ENCODE data around the gene RSPH6A. TPM values are rescaled to one million over a fixed set of nuclear protein-coding genes. Genes with fewer than 3 reads are reported as not detected.

Gene RSPH6A
- polyA plus RNA-seq, 1 donor from 2014 or later, result not detected

GRCh38 chr19:45781214-45782161 is 33.6 kb downstream of the RSPH6A start:
- no peaks in the 10 kb centered on the region for H3K36me3 ChIP-seq (ENCODE audit: insufficient read depth, low read length)

More at GRCh38 chr19:45781214-45782161, 33.6 kb downstream of the RSPH6A start:
- Histone ChIP-seq H3K4me2 (ENCODE audit: low read length) (no peak overlapping the region), H2AFZ (ENCODE audit: low read depth, low read length) (no peak overlapping the region), H3K9me2 (ENCODE audit: insufficient read depth, low read length) (no peaks in the 10 kb centered on the region), H3K27ac (ENCODE audit: low read length) (no peak overlapping the region), H3K27me3 (ENCODE audit: insufficient read depth, low read depth, low read length) (no peaks in the 10 kb centered on the region), H4K20me1 (ENCODE audit: insufficient read depth) (no peaks in the 10 kb centered on the region), H3K9me3 (ENCODE audit: low read length) (no peaks in the 10 kb centered on the region), H3K79me2 (replicated peaks; ENCODE audit: insufficient read depth, low read length) (no peaks in the 10 kb centered on the region), H3F3A (ENCODE audit: insufficient read depth, low read length, poor library complexity, severe bottlenecking) (no peaks in the 10 kb centered on the region), H3K4me3 (ENCODE audit: low read length) (no peak overlapping the region), H3K9ac (ENCODE audit: low read length) (no peak overlapping the region)
- TF ChIP-seq RAD21 (conservative IDR thresholded peaks at IDR 0.05) (no peak), EZH2 (IDR thresholded peaks at IDR 0.05; ENCODE audit: borderline replicate concordance, insufficient read depth, low read length, poor library complexity, severe bottlenecking) (no peak), CTCF (IDR thresholded peaks at IDR 0.05; ENCODE audit: poor library complexity, severe bottlenecking) (no peak), POLR2AphosphoS5 (IDR thresholded peaks at IDR 0.05) (no peak), SMC3 (conservative IDR thresholded peaks at IDR 0.05; ENCODE audit: poor library complexity) (no peak), MXI1 (conservative IDR thresholded peaks at IDR 0.05; ENCODE audit: poor library complexity, severe bottlenecking) (no peak), TAF1 (IDR thresholded peaks at IDR 0.05; ENCODE audit: low read depth) (no peak), EP300 (conservative IDR thresholded peaks at IDR 0.05; ENCODE audit: poor library complexity, severe bottlenecking) (no peak), REST (IDR thresholded peaks at IDR 0.05; ENCODE audit: borderline replicate concordance) (no peak)
